GM13976 (cell line): ENCODE results near the gene KRT84.

ENCODE experiments used
- DNase-seq: peaks from one replicate; pipeline ENCODE4 v3.0.0; 2012; ENCODE audit warnings: low spot score
- CTCF ChIP-seq: IDR thresholded peaks from 2 replicates; pipeline ENCODE4 v1.5.1; 2012; ENCODE audit warnings: borderline replicate concordance, mild to moderate bottlenecking; ENCODE audit not compliant: insufficient read depth; ENCODE audit errors: extremely low read depth, missing control alignments, control extremely low read depth
- in situ Hi-C: fragments of 300-500 bp; cut with MboI; formaldehyde crosslinking; loops from one replicate; pipeline ENCODE4 v1.12.0; 2022; ENCODE audit warnings: low sequenced_read_pairs, mixed read lengths, inconsistent platforms; ENCODE audit not compliant: unreplicated experiment

The KRT84 gene

GRCh38 chr12:52344111-52344510 is 41.3 kb downstream of the KRT84 start:
- no peak for DNase-seq
- in situ Hi-C loops = no loop called here
- TF ChIP-seq CTCF = no peak

DNA sequence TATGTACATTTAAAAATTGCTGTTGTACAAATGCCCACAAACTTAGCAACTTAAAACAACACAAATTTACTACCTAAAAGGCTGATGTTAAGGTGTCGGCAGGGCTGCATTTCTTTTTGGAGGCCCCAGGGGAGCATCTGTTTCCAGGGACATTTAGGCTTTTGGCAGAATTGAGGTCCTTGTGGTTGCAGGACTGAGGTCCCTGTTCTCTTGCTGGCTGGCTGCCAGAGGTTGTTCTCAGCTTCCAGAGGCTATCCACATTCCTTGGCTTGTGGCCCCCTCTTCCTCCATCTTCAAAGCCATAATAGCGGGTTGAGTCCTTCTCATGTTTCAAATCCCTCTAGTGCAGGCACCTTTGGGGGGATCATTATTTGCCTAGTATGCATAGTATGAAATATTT is 41.9 kb downstream of the KRT84 start:
- no peak for TF ChIP-seq CTCF
- in situ Hi-C loops = no loop called here
- DNase-seq = no peak

DNA sequence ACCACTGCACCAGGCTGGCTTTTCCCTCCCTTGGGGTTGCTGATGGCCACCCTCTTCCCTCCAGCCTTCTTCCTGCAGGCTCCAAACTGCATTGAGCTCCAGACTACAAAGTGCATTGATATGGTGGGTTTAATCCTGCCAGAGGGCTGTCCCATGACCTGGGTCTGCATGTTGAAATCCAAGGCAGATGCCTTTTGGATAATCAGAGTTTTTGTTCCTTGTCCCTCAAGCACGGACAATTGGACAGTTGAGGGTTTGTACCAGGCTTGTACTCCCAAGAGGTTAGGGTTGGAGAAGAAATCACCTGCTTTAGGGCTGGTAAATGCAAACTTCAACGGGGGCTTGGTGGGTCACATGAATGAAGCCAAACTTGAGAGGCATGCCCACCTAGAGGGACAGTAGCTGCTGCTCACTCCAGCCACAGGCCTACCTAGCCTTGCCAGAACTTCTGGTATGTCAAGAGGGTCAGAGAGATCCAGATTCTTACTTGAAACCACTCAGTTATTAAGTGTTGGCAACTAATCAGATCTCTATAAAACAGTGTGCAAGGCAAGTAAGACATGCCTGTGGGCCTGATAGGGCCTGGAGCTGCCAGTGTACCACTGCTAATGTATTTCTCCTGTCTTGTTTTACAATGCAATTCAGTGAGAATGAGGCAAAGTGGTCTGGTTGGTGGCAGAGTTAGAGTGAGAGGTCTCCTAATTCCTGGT is 42.5 kb downstream of the KRT84 start:
- in situ Hi-C loops = no loop called here
- TF ChIP-seq CTCF = no peak
- DNase-seq = no peak

DNA sequence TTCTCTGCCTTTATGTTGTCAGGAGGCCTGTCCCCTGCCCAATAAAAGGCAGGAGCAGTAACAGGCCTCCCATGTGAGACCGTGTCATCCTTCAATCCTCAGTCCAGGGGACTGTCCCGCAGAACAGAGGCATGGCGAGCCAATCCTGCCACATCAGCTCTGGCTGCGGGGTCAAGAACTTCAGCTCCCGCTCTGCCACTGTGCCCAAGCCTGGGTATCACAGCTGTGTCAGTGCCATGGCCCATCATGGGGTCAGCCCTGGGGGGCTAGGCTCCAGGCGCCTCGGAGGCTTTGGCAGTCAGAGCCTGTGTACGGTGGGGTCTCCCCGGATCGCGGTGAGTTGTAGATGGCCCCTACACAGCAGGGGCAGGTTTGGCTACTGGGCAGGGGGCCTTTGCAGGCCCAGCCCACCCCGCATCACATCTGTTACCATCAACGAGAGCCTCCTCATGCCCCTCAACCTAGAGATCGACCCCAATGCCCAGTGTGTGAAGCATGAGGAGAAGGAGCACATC is 44.3 kb downstream of the KRT84 start:
- in situ Hi-C loops = no loop called here
- TF ChIP-seq CTCF = no peak

DNA sequence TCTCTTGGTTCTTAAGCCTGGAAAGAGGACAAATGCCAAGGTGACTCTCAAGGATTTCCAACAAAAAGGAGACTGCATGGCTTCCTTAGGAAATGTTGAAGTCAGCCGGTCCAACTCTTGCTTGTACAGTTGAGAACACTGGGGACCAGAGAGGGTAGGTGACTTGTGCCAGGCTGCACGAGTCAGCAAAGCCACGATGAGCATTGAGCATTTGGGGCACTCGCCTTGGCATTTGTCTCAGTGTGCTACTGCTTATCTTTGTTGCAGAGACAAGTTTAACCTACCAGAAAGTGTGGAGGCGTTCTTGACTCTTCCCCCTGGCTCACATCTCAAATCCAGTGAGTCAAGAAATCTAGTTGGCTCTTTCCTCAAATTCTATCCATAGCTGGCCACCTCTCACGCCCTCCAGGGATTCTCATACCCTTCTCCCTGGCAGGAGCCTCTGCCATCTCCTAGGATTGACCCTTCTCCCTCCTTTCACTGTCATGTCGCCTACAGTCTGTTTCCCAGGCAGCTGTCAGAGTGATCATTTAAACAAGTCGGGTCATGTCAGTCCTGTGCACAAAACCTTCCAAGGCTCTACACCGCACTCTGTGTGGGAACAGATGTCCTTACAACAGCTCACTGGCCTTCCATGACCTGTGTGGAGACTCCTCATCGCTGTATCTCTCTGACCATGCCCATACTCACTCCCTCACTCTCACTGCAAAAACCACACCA is 47.1 kb downstream of the KRT84 start:
- DNase-seq = no peak
- in situ Hi-C loops = no loop called here
- TF ChIP-seq CTCF = no peak

More for the DNA sequence above, 44.3 kb downstream of the KRT84 start:
- no peak for DNase-seq

DNA sequence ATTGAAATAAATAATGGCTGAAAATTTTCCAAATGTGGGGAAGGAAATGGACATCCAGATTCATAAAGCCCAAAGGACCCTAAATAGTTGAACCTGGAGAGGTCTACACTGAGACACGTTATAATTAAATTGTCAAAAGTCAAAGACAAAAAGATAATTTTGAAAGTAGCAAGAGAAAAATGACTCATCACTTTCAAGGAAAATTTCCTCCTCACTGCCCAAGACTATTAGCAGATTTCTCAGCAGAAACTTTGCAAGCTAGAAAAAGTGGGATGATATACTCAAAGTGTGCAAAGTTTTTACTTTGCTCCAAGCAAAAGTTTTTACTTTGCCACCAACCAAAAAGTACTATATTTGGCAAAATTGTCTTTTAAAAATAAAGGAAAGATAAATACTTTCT is 48.4 kb downstream of the KRT84 start:
- no peak for TF ChIP-seq CTCF
- DNase-seq = no peak
- in situ Hi-C loops = no loop called here
